ENCODE results near the gene COG1. TPM values are rescaled to one million over a fixed set of nuclear protein-coding genes. Genes with fewer than 3 reads are reported as not detected.

COG1 gene
- total RNA-seq, 1 experiment from 2014 or later = 41.2 TPM

DNA sequence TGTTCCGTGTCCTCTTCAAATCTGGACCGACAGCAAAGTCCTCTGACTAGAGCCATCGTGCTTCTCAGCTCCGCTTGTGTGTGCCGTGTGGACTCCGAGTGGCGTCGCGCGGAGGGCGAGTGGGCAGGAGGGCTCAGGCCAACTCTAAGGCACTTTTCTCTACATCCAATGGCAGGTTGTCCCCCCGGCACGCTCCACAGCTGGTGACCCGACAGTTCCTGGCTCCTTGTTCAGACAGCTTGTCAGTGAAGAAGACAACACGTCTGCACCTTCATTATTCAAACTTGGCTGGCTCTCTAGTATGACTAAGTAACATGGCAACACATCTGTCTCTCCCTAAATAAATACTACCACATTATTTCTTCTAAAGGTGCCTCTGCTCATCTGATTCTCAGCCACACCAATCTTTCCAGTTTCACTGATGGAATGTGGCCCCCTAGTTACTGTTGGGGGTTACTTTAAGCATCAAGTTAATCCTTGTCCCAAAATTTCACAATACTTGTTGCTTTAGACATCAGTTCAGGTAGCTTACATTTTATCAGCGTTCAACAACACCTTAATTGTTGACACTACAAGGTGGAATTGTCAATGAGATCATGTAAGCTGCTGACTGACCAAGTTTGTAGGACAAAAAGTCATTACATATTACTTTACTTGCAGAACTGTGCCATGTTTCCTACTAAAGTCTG lies 15.4 kb downstream of the COG1 start:
- ChIA-PET POLR2A (no interaction called here), CTCF (no interaction called here)
- intact Hi-C loops (cut with micrococcal nuclease; ENCODE audit: unreplicated experiment) = no loop called here
- Histone ChIP-seq H3K4me1 (ENCODE audit: control insufficient read depth, insufficient read depth, low read length) (peaks cover 8% of the 10 kb centered on the region; the same call in 1 of the 2 replicates), H3K27ac (ENCODE audit: low read length) (no peak overlapping the region), H3K9me3 (ENCODE audit: control insufficient read depth, insufficient read depth, low read depth, low read length) (no peaks in the 10 kb centered on the region), H3K36me3 (ENCODE audit: control insufficient read depth, insufficient read depth, low read length) (peaks cover 44% of the 10 kb centered on the region), H3K4me3 (ENCODE audit: low read depth in 2 of 2, low read length in 2 of 2) (no peak overlapping the region), H3K27me3 (ENCODE audit: control insufficient read depth, insufficient read depth, low read length) (no peaks in the 10 kb centered on the region)
- BruUV-seq (replicated peaks) = no TSS peak
- TF ChIP-seq, protein P1, sequence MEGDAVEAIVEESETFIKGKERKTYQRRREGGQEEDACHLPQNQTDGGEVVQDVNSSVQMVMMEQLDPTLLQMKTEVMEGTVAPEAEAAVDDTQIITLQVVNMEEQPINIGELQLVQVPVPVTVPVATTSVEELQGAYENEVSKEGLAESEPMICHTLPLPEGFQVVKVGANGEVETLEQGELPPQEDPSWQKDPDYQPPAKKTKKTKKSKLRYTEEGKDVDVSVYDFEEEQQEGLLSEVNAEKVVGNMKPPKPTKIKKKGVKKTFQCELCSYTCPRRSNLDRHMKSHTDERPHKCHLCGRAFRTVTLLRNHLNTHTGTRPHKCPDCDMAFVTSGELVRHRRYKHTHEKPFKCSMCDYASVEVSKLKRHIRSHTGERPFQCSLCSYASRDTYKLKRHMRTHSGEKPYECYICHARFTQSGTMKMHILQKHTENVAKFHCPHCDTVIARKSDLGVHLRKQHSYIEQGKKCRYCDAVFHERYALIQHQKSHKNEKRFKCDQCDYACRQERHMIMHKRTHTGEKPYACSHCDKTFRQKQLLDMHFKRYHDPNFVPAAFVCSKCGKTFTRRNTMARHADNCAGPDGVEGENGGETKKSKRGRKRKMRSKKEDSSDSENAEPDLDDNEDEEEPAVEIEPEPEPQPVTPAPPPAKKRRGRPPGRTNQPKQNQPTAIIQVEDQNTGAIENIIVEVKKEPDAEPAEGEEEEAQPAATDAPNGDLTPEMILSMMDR (IDR thresholded peaks at IDR 0.05) = no peak
- TF ChIP-seq, protein P2, sequence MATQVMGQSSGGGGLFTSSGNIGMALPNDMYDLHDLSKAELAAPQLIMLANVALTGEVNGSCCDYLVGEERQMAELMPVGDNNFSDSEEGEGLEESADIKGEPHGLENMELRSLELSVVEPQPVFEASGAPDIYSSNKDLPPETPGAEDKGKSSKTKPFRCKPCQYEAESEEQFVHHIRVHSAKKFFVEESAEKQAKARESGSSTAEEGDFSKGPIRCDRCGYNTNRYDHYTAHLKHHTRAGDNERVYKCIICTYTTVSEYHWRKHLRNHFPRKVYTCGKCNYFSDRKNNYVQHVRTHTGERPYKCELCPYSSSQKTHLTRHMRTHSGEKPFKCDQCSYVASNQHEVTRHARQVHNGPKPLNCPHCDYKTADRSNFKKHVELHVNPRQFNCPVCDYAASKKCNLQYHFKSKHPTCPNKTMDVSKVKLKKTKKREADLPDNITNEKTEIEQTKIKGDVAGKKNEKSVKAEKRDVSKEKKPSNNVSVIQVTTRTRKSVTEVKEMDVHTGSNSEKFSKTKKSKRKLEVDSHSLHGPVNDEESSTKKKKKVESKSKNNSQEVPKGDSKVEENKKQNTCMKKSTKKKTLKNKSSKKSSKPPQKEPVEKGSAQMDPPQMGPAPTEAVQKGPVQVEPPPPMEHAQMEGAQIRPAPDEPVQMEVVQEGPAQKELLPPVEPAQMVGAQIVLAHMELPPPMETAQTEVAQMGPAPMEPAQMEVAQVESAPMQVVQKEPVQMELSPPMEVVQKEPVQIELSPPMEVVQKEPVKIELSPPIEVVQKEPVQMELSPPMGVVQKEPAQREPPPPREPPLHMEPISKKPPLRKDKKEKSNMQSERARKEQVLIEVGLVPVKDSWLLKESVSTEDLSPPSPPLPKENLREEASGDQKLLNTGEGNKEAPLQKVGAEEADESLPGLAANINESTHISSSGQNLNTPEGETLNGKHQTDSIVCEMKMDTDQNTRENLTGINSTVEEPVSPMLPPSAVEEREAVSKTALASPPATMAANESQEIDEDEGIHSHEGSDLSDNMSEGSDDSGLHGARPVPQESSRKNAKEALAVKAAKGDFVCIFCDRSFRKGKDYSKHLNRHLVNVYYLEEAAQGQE (IDR thresholded peaks at IDR 0.05; ENCODE audit: insufficient read depth in 1 of 2, low read depth in 2 of 2, low read length in 1 of 2) = no peak
- TF ChIP-seq SIN3A (IDR thresholded peaks at IDR 0.05; ENCODE audit: borderline replicate concordance, insufficient read depth, low read depth, low read length) (no peak), TCF7L2 (IDR thresholded peaks at IDR 0.05; ENCODE audit: low read depth, low read length) (no peak), POLR2AphosphoS5 (IDR thresholded peaks at IDR 0.05; ENCODE audit: low read depth, low read length) (no peak; the same call in 1 of the 2 replicates)
- in situ Hi-C loops (cut with HindIII; ENCODE audit: low pct_unique_long_range_greater_than_20kb, low sequenced_read_pairs) = no loop called here
- no peak for ATAC-seq
- DNase-seq (ENCODE audit: low read depth, low spot score) = no peak

DNA sequence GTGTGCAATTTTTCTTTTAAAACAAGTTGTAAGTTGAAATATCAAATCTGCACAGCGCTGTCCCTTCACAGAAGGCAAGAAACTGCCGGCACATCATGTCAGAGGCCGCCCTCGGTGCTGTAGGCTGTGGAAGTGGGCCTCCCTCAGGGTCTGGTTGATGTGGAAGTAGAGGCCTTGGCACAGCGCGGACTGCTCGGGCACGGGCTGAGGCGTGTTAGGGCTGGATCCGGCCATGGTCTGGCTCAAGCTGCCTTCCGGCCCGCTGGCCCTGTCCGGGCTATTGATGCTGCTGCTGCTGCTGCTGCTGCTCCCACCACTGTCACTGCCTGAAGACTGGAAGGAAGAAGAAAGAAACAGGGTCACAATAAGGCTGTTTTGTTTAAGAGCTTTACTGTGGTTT lies 16.6 kb downstream of the COG1 start:
- ChIA-PET CTCF (no interaction called here), POLR2A (no interaction called here)
- intact Hi-C loops (cut with micrococcal nuclease; ENCODE audit: unreplicated experiment) (no loop called here), in situ Hi-C loops (cut with HindIII; ENCODE audit: low pct_unique_long_range_greater_than_20kb, low sequenced_read_pairs) (no loop called here)
- Histone ChIP-seq H3K9me3 (ENCODE audit: control insufficient read depth, insufficient read depth, low read depth, low read length) (no peaks in the 10 kb centered on the region), H3K4me1 (ENCODE audit: control insufficient read depth, insufficient read depth, low read length) (no peaks in the 10 kb centered on the region), H3K36me3 (ENCODE audit: control insufficient read depth, insufficient read depth, low read length) (peaks cover 36% of the 10 kb centered on the region), H3K4me3 (ENCODE audit: low read depth in 2 of 2, low read length in 2 of 2) (no peak overlapping the region), H3K27me3 (ENCODE audit: control insufficient read depth, insufficient read depth, low read length) (no peaks in the 10 kb centered on the region), H3K27ac (ENCODE audit: low read length) (no peak overlapping the region)
- BruUV-seq (replicated peaks) = no TSS peak
- TF ChIP-seq, protein P1 (IDR thresholded peaks at IDR 0.05) = no peak
- TF ChIP-seq SIN3A (IDR thresholded peaks at IDR 0.05; ENCODE audit: borderline replicate concordance, insufficient read depth, low read depth, low read length) (no peak), TCF7L2 (IDR thresholded peaks at IDR 0.05; ENCODE audit: low read depth, low read length) (no peak), POLR2AphosphoS5 (IDR thresholded peaks at IDR 0.05; ENCODE audit: low read depth, low read length) (no peak)
- TF ChIP-seq, protein P2 (IDR thresholded peaks at IDR 0.05; ENCODE audit: insufficient read depth in 1 of 2, low read depth in 2 of 2, low read length in 1 of 2) = no peak
- DNase-seq (ENCODE audit: low read depth, low spot score) (no peak), ATAC-seq (no peak)

Data from Panc1 (cell line).